Measurements from ENCODE around the gene RBM38. TPM values are rescaled to one million over a fixed set of nuclear protein-coding genes. Genes with fewer than 3 reads are reported as not detected.
A peak's percentile ranks its signal among the peaks of the same experiment; 100 is the strongest.

Gene RBM38
- total RNA-seq, 2 donors from 2014 or later = 26.9 to 44.8 TPM

DNA sequence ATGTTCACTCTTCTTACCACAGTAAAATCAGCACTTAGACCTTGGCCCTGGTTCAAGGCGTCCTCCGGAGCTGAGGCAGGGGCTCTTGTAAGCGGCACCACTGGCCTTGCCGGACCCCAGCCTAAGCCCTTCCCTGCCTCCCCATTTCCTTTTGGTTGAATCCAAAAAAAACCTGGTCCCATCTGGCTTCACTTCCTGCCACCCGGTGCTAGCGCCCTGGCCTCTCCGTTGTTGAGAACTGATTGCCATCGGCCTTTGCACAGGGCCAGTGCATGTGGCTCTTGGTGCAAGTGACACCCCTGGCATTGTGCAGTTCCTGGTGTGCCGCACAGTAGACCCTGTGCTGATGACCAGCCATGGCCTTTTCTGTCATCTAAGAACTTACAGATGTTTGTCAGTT lies 19.0 kb upstream of the RBM38 start:
- intact Hi-C loops (cut with DNase I, micrococcal nuclease) = loop anchor here in 1 of 2 donors (10.0 kb wide), 2 partner anchors 223 to 843 kb away; no protein-coding TSS in a partner anchor
- ATAC-seq (no peak), DNase-seq (no peak)

- no peak for DNase-seq
- intact Hi-C loops (cut with DNase I, micrococcal nuclease) = loop anchor here in 1 of 2 donors (10.0 kb wide), 2 partner anchors 222 to 842 kb away; no protein-coding TSS in a partner anchor
- ATAC-seq = no peak
These were observed 18.4 kb upstream of the RBM38 start for GRCh38 chr20:57372581-57373350.

DNA sequence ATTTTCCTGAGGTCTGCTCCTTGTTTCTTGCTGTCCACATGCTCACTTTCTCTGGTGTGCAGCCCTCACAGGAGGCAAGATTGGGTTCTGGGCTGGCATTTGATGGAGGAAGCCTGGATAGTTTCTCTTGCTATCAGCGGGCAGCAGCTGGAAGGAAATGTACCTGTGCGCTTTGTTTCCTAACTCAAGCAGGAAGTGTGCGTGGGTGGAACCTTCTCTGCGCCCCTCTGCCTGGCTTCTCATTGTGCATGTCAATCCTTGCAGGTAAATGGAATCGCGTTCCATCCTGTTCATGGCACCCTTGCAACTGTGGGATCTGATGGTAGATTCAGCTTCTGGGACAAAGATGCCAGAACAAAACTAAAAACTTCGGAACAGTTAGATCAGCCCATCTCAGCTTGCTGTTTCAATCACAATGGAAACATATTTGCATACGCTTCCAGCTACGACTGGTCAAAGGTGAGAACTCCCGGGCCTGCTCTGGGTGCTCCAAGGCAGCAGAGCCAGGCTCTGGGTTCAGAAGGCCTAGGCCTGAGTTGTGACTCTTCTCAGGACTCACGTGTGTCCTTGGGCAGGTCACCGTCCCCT lies 16.8 kb upstream of the RBM38 start:
- ATAC-seq = no peak
- DNase-seq = no peak
- intact Hi-C loops (cut with DNase I, micrococcal nuclease) = loop anchor here in 1 of 2 donors (10.0 kb wide), 2 partner anchors 220 to 840 kb away; no protein-coding TSS in a partner anchor

DNA sequence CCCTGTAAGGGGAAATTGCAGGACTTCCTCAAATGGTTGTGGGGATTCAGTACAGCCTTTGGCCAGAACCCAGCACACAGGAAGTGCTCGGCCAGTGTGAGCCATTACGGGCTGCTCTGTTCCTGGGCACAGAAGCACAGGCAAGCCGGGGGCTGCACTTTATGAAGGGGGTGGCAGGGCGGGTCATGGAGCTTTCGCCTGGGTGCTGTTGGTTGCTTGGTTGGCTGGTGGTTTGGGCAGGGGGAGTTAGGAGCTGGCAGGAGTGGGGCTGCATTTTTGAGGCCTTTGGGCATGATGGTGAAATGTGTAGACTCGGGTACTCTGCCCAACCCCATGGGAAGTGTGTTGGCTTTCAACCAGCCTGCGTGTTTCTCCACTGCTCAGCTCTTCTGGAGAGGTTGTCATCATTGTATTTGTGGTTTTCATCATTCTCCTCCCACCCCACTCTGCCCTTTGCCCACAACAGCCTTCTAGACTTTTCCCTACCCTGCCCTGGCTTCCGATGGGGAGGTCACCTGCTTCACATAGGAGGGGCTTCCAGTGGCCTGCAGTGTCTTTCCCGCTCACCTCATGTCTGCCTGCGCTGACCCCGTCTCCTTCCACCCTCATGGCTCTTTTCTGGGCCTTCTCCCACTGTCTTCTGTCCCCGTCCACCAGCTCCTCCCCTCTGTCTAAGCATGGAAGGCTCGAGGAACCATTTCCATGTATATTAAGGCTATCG lies 16.1 kb upstream of the RBM38 start:
- intact Hi-C loops (cut with DNase I, micrococcal nuclease) = loop anchor here in 1 of 2 donors (10.0 kb wide), 2 partner anchors 220 to 840 kb away; no protein-coding TSS in a partner anchor
- DNase-seq = peak in 1 of 2 donors; percentile 15
- peak; percentile 56 for ATAC-seq

- intact Hi-C loops (cut with DNase I, micrococcal nuclease) = loop anchor here in 1 of 2 donors (10.0 kb wide), 2 partner anchors 219 to 839 kb away; no protein-coding TSS in a partner anchor
- DNase-seq = no peak
- no peak for ATAC-seq
These were observed 15.5 kb upstream of the RBM38 start for GRCh38 chr20:57375652-57376230.

GRCh38 chr20:57377350-57377749 lies 13.8 kb upstream of the RBM38 start:
- no peak for ATAC-seq
- intact Hi-C loops (cut with DNase I, micrococcal nuclease) = loop anchor here in 1 of 2 donors (10.0 kb wide), 2 partner anchors 217 to 837 kb away; no protein-coding TSS in a partner anchor
- no peak for DNase-seq

GRCh38 chr20:57378107-57378506 lies 13.1 kb upstream of the RBM38 start:
- DNase-seq = no peak
- intact Hi-C loops (cut with DNase I, micrococcal nuclease) = loop anchor here in 1 of 2 donors (10.0 kb wide), 2 partner anchors 217 to 837 kb away; no protein-coding TSS in a partner anchor
- no peak for ATAC-seq

- intact Hi-C loops (cut with DNase I, micrococcal nuclease) = loop anchor here in 1 of 2 donors (10.0 kb wide), 2 partner anchors 216 to 836 kb away; no protein-coding TSS in a partner anchor
- ATAC-seq = no peak
- no peak for DNase-seq
These were observed 12.4 kb upstream of the RBM38 start for GRCh38 chr20:57378646-57379262.

DNA sequence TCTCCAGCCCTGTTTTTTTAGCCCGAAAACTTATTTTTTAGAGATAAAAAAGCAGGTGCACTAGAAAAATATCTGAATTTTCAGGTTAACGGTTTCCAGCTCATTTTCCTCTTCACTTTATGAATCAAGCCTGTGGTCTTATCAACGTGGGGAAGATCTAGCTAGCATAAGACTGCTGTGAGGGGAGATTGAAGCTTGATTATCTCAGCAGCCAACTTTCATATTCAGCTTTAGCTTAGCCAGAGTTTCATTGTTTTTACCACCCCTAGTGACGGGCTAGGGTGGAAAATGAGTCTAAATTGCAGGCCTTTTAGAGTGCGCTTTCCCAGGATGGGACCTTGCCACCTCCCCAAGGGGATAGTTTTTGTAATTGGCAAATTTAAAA lies 11.9 kb upstream of the RBM38 start:
- DNase-seq (no peak), ATAC-seq (no peak)
- intact Hi-C loops (cut with DNase I, micrococcal nuclease) = loop anchor here in 1 of 2 donors (10.0 kb wide), 2 partner anchors 216 to 836 kb away; no protein-coding TSS in a partner anchor

DNA sequence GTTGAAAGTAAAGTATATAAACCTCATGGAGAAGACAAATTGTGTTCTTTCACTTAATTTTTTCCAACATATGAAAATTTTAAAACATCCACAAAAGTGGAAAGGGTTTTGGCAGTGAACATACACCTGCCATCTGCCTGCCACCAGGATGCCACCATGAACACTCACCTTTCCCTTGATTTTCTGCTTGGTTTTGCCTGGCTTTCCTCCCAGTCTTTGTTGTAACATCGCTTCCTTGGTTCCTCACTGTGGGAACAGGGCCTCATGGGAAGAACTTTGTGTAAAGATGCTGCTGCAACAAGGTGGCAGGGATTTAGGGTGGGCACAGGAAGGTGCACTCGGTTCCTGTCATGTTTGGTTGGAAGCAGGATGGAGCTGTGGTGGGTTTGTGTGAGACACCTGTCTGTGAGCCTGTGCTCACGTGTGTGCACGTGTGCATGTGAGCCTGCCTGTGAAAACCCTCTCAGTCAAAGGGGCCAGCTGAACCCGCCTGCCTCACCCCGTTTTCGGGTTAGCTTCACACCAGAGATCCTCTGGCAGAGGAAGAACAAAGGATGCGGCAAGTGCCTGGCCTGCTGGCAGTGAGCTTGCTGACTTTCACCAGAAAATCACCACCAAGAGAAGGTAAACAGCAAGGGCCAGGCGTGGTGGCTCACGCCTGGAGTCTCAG lies 11.0 kb upstream of the RBM38 start:
- DNase-seq = no peak
- intact Hi-C loops (cut with DNase I, micrococcal nuclease) = loop anchor here in 1 of 2 donors (2.0 kb wide), 1 partner anchor 115 kb away; no protein-coding TSS in a partner anchor
- no peak for ATAC-seq

- DNase-seq = peak in 1 of 2 donors; percentile 87
- intact Hi-C loops (cut with DNase I, micrococcal nuclease) = loop anchor here in 1 of 2 donors (2.0 kb wide), 1 partner anchor 113 kb away; no protein-coding TSS in a partner anchor
- peak; percentile 27 for ATAC-seq
These were observed 9.3 kb upstream of the RBM38 start for GRCh38 chr20:57381596-57382503.

- ATAC-seq (no peak), DNase-seq (no peak)
- intact Hi-C loops (cut with DNase I, micrococcal nuclease) = no loop called here
These were observed 8.7 kb upstream of the RBM38 start for GRCh38 chr20:57382516-57382915.

DNA sequence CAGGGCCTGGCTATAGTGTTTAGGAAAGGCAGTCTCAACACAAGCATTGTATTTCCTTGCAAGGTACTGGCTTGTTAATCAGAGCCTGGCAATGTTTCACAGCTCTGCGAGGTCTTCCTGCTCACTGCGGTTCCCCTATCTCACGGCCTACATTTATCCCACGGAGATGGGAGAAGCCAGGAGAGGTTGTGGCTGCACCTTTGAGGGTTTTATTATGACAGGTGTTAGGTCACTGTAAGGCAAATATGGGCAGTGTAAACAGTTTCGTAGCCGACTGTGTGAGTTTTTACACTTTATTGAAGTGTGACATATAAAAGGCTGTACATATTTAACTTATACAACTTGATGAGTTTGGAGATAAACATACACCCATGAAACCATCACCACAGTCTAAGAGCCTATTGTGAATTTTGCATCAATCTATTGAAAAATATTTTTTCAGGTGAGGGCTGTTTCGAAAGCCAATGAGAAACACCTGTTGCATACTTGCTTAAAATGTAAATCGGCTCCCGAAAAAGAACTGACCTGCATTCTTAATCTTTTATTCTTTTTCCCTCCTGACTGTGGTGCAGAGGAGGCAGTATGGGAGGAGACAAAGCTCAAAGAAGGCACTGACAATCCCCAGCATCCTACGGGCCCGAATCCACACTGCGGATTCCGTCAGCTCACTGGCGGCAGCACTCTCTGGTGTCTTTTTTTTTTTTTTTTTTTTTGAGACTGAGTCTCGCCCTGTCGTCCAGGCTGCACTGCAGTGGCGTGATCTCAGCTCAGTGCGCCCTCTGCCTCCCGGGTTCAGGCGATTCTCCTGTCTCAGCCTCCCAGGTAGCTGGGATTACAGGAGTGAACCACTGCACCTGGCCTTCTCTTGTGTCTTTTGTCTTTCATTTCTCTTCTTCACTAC lies 7.5 kb upstream of the RBM38 start:
- ATAC-seq (peak; percentile 85), DNase-seq (peak; percentile 71 to 81)
- intact Hi-C loops (cut with DNase I, micrococcal nuclease) = no loop called here

- peak in 1 of 2 donors; percentile 51 for DNase-seq
- peak; percentile 40 for ATAC-seq
- intact Hi-C loops (cut with DNase I, micrococcal nuclease) = no loop called here
These were observed 6.7 kb upstream of the RBM38 start for GRCh38 chr20:57384486-57384885.

- DNase-seq = no peak
- intact Hi-C loops (cut with DNase I, micrococcal nuclease) = no loop called here
- peak; percentile 27 for ATAC-seq
These were observed 6.0 kb upstream of the RBM38 start for GRCh38 chr20:57384953-57385761.

All from left colon (tissue), 2 donors.